Astrocyte (in vitro differentiated cells and primary cell): ENCODE measurements around the gene PMS1. TPM values are rescaled to one million over a fixed set of nuclear protein-coding genes. Genes with fewer than 3 reads are reported as not detected.

ENCODE experiments used
- DNase-seq: peaks from one replicate; pipeline ENCODE4 v3.0.0-alpha.2; 2010; ENCODE audit warnings: low read depth
- FAIRE-seq: peaks from 2 replicates; lab custom pipeline; 2011; peaks lifted over from hg19 to GRCh38; lab: Jason Lieb, UNC
- H2AFZ ChIP-seq: 2 replicates; pipeline ENCODE4 v1.6.0; 2012; ENCODE audit warnings: low read depth, low read length, inconsistent platforms
- H3K27ac ChIP-seq: 2 replicates; pipeline ENCODE4 v1.5.1; 2011; ENCODE audit warnings: low read depth, low read length, inconsistent platforms
- H3K27me3 ChIP-seq: 2 replicates; pipeline ENCODE4 v1.6.0; 2011; ENCODE audit warnings: low read length, inconsistent platforms; ENCODE audit not compliant: insufficient read depth
- H3K36me3 ChIP-seq: 2 replicates; pipeline ENCODE4 v1.5.1; 2011; ENCODE audit warnings: low read length, inconsistent platforms; ENCODE audit not compliant: insufficient read depth
- H3K4me1 ChIP-seq: 2 replicates; pipeline ENCODE4 v1.5.1; 2011; ENCODE audit warnings: low read length, inconsistent platforms; ENCODE audit not compliant: insufficient read depth
- H3K4me2 ChIP-seq: 2 replicates; pipeline ENCODE4 v1.6.0; 2012; ENCODE audit warnings: low read length, inconsistent platforms
- H3K4me3 ChIP-seq: 2 replicates; pipeline ENCODE4 v1.5.1; 2011; ENCODE audit warnings: low read depth, mild to moderate bottlenecking, low read length, inconsistent platforms; ENCODE audit not compliant: insufficient read depth
- H3K79me2 ChIP-seq: 2 replicates; pipeline ENCODE4 v1.6.0; 2012; ENCODE audit warnings: mild to moderate bottlenecking, low read length, inconsistent platforms; ENCODE audit not compliant: insufficient read depth
- H3K9ac ChIP-seq: 2 replicates; pipeline ENCODE4 v1.6.0; 2012; ENCODE audit warnings: mild to moderate bottlenecking, low read length, inconsistent platforms
- H3K9me3 ChIP-seq: 2 replicates; pipeline ENCODE4 v1.5.1; 2012; ENCODE audit warnings: low read depth, mild to moderate bottlenecking, low read length, inconsistent platforms; ENCODE audit not compliant: insufficient read depth
- H4K20me1 ChIP-seq: 2 replicates; pipeline ENCODE4 v1.6.0; 2012; ENCODE audit warnings: low read length, inconsistent platforms; ENCODE audit not compliant: insufficient read depth
- H3K27ac Mint-ChIP-seq: one replicate; pipeline ENCODE4 v1.8.0; 2021; ENCODE audit warnings: mild to moderate bottlenecking, mixed read lengths; ENCODE audit not compliant: unreplicated experiment
- H3K27me3 Mint-ChIP-seq: one replicate; pipeline ENCODE4 v1.8.0; 2021; ENCODE audit warnings: low read depth, mixed read lengths; ENCODE audit not compliant: unreplicated experiment
- H3K36me3 Mint-ChIP-seq: one replicate; pipeline ENCODE4 v1.8.0; 2021; ENCODE audit warnings: low read depth, mixed read lengths; ENCODE audit not compliant: unreplicated experiment
- H3K4me1 Mint-ChIP-seq: one replicate; pipeline ENCODE4 v1.8.0; 2021; ENCODE audit warnings: low read depth, mixed read lengths; ENCODE audit not compliant: unreplicated experiment
- H3K4me3 Mint-ChIP-seq: one replicate; pipeline ENCODE4 v1.8.0; 2021; ENCODE audit warnings: mild to moderate bottlenecking, moderate library complexity, mixed read lengths; ENCODE audit not compliant: unreplicated experiment
- H3K9me3 Mint-ChIP-seq: one replicate; pipeline ENCODE4 v1.8.0; 2021; ENCODE audit warnings: mild to moderate bottlenecking, mixed read lengths; ENCODE audit not compliant: unreplicated experiment
- EZH2 ChIP-seq: IDR thresholded peaks from 2 replicates; pipeline ENCODE4 v1.6.1; 2012; ENCODE audit warnings: mild to moderate bottlenecking, low read length, inconsistent platforms; ENCODE audit not compliant: insufficient read depth
- total RNA-seq: library from RNA; stranded (reverse); gene quantifications from 2 replicates; pipeline ENCODE4 v1.2.1, GENCODE V29; 2021
- TF ChIP-seq, protein P1 (sequence below): IDR thresholded peaks from 2 replicates; pipeline ENCODE4 v1.5.1; 2011; ENCODE audit warnings: low read depth, mild to moderate bottlenecking, inconsistent platforms, low read length, moderate library complexity; ENCODE audit not compliant: insufficient read depth

Gene PMS1
- total RNA-seq, 1 donor from 2014 or later: 27.5 TPM

DNA sequence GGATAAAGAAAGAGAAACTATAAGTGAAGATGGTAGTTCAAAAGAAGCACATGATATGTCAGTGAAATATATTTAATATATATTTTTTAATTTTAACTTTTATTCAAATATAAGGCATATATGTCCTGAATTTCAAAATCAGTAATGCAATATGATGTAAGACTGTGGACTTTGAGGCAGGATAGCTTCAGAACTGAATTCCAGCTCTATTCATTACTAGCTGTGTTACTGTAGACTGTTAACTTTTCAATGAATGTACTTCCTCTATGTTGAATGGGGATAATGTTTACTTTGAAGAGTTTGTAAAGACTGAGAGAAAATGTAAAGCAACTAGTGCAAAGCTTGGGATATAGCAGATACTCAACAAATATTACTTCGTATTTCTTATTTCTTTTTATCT is 112.6 kb downstream of the PMS1 start:
- no peak for FAIRE-seq

DNA sequence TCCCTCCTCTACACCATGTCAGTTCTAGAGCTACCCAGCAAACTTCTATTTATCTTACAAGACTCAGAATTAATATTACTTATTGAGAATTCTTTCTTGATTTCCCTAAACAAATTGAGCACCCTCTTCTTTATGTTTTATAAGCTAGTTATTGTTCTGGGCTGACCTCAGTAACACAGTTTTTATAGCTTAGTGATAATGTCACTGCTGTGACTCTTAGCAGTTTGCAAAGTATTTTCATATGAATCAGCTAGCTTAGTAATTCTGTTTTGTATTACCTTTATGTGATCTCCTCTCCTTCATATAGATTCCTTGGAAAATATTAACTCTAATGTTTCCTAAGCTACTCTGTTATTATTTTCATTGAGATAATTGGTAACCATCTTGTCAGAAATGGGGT is 114.9 kb downstream of the PMS1 start:
- DNase-seq (no peak), FAIRE-seq (peak; percentile 52)
- H3K27ac Mint-ChIP-seq: no peak overlapping the region
- H3K4me3 Mint-ChIP-seq: no peak overlapping the region
- Histone ChIP-seq H3K4me3 (no peak overlapping the region), H2AFZ (no peak overlapping the region), H3K4me1 (no peaks in the 10 kb centered on the region), H3K9me3 (no peaks in the 10 kb centered on the region), H3K4me2 (no peak overlapping the region), H3K27me3 (no peaks in the 10 kb centered on the region), H3K79me2 (no peaks in the 10 kb centered on the region), H4K20me1 (no peaks in the 10 kb centered on the region), H3K9ac (no peak overlapping the region), H3K36me3 (no peaks in the 10 kb centered on the region), H3K27ac (no peak overlapping the region)
- H3K27me3 Mint-ChIP-seq: no peaks in the 10 kb centered on the region
- no peaks in the 10 kb centered on the region for H3K4me1 Mint-ChIP-seq
- no peaks in the 10 kb centered on the region for H3K36me3 Mint-ChIP-seq
- H3K9me3 Mint-ChIP-seq: no peaks in the 10 kb centered on the region
- TF ChIP-seq, protein P1, sequence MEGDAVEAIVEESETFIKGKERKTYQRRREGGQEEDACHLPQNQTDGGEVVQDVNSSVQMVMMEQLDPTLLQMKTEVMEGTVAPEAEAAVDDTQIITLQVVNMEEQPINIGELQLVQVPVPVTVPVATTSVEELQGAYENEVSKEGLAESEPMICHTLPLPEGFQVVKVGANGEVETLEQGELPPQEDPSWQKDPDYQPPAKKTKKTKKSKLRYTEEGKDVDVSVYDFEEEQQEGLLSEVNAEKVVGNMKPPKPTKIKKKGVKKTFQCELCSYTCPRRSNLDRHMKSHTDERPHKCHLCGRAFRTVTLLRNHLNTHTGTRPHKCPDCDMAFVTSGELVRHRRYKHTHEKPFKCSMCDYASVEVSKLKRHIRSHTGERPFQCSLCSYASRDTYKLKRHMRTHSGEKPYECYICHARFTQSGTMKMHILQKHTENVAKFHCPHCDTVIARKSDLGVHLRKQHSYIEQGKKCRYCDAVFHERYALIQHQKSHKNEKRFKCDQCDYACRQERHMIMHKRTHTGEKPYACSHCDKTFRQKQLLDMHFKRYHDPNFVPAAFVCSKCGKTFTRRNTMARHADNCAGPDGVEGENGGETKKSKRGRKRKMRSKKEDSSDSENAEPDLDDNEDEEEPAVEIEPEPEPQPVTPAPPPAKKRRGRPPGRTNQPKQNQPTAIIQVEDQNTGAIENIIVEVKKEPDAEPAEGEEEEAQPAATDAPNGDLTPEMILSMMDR: no peak
- TF ChIP-seq EZH2: no peak

More for the DNA sequence above, 112.6 kb downstream of the PMS1 start:
- no peaks in the 10 kb centered on the region for H3K4me1 Mint-ChIP-seq
- H3K36me3 Mint-ChIP-seq: no peaks in the 10 kb centered on the region
- no peaks in the 10 kb centered on the region for H3K79me2 ChIP-seq
- no peak overlapping the region for H2AFZ ChIP-seq
- no peaks in the 10 kb centered on the region for H3K27me3 ChIP-seq
- no peak for DNase-seq
- H3K4me3 ChIP-seq: no peak overlapping the region
- H4K20me1 ChIP-seq: no peaks in the 10 kb centered on the region
- H3K27ac Mint-ChIP-seq: no peak overlapping the region
- H3K4me2 ChIP-seq: no peak overlapping the region
- no peaks in the 10 kb centered on the region for H3K36me3 ChIP-seq
- H3K9me3 ChIP-seq: no peaks in the 10 kb centered on the region
- TF ChIP-seq EZH2: no peak
- TF ChIP-seq, protein P1: no peak
- no peak overlapping the region for H3K4me3 Mint-ChIP-seq
- H3K27ac ChIP-seq: no peak overlapping the region
- H3K9ac ChIP-seq: no peak overlapping the region
- no peaks in the 10 kb centered on the region for H3K9me3 Mint-ChIP-seq
- H3K4me1 ChIP-seq: no peaks in the 10 kb centered on the region
- H3K27me3 Mint-ChIP-seq: no peaks in the 10 kb centered on the region

DNA sequence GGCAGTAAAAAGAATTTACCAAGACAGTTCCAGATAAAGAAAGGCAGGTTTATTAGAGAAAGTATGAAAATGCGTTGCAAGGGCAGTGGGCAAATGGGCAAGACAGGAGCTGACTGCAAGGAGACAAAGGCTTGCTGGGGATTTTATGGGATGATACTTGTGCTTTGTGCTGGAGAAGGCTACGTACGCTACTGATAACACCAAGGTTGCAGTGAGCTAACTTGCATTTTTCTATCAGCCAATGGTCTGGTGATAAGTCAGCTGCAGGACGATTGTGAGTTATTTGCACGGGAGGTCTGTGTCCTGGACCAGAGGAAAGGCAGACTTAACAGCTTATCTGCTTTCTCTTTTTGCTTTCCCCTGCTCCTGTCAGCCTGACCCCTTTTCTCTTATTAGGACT is 116.5 kb downstream of the PMS1 start:
- no peaks in the 10 kb centered on the region for H3K4me1 ChIP-seq
- no peaks in the 10 kb centered on the region for H3K9me3 ChIP-seq
- no peak overlapping the region for H3K4me2 ChIP-seq
- Mint-ChIP-seq H3K27me3 (no peaks in the 10 kb centered on the region), H3K4me3 (no peak overlapping the region), H3K27ac (no peak overlapping the region), H3K9me3 (no peaks in the 10 kb centered on the region), H3K4me1 (no peaks in the 10 kb centered on the region), H3K36me3 (no peaks in the 10 kb centered on the region)
- TF ChIP-seq, protein P1: no peak
- no peak for TF ChIP-seq EZH2
- no peak overlapping the region for H3K27ac ChIP-seq
- H2AFZ ChIP-seq: no peak overlapping the region
- H3K9ac ChIP-seq: no peak overlapping the region
- no peaks in the 10 kb centered on the region for H3K27me3 ChIP-seq
- no peaks in the 10 kb centered on the region for H3K79me2 ChIP-seq
- DNase-seq: no peak
- H3K4me3 ChIP-seq: no peak overlapping the region
- FAIRE-seq: no peak
- no peaks in the 10 kb centered on the region for H3K36me3 ChIP-seq
- no peaks in the 10 kb centered on the region for H4K20me1 ChIP-seq
